ENCODE measurements around the gene TRIM59. TPM values are rescaled to one million over a fixed set of nuclear protein-coding genes. Genes with fewer than 3 reads are reported as not detected.

TRIM59 gene
- total and polyA plus RNA-seq, 2 donors (not counting 1 experiment from before 2014, with no cell fraction given), result 5.0 to 22.0 TPM

- Mint-ChIP-seq H3K27ac (no peak overlapping the region), H3K4me1 (no peaks in the 10 kb centered on the region), H3K9me3 (ENCODE audit: insufficient read depth) (no peaks in the 10 kb centered on the region), H3K27me3 (peaks cover 15% of the 10 kb centered on the region), H3K4me3 (no peak overlapping the region)
- ChIA-PET POLR2A (no interaction called here), CTCF (interaction anchor here (2.2 kb wide), 1 partner anchor 9 kb away, joined by 9 read pairs; the partner anchor contains the start of gene TRIM59)
- no peak for DNase-seq
- Histone ChIP-seq H3K4me1 (ENCODE audit: control insufficient read depth in 2 of 2, insufficient read depth in 2 of 2, low read length in 2 of 2) (no peaks in the 10 kb centered on the region), H3K9ac (ENCODE audit: low read length) (no peak overlapping the region), H3K36me3 (replicated peaks in 1 of 2; ENCODE audit: control extremely low read depth in 1 of 2, control insufficient read depth in 1 of 2, extremely low read depth in 1 of 2, insufficient read depth in 2 of 2, low read length in 1 of 2) (no peaks in the 10 kb centered on the region), H3K9me3 (ENCODE audit: control extremely low read depth in 1 of 3, control insufficient read depth in 2 of 3, insufficient read depth in 1 of 3, low read length in 2 of 3) (no peaks in the 10 kb centered on the region), H3K4me2 (replicated peaks; ENCODE audit: low read depth, low read length, poor library complexity, severe bottlenecking) (no peak overlapping the region), H3K79me2 (ENCODE audit: control insufficient read depth, insufficient read depth, low read length) (no peaks in the 10 kb centered on the region), H3K4me3 (ENCODE audit: control extremely low read depth in 1 of 5, extremely low read depth in 1 of 5, insufficient read depth in 1 of 5, low read depth in 2 of 5, low read length in 4 of 5) (no peak overlapping the region), H2AFZ (ENCODE audit: insufficient read depth, low read depth, low read length, poor library complexity, severe bottlenecking) (no peak overlapping the region), H4K20me1 (ENCODE audit: control insufficient read depth, insufficient read depth, low read length, poor library complexity, severe bottlenecking) (no peaks in the 10 kb centered on the region), H3K27ac (ENCODE audit: low read length in 2 of 2) (no peak overlapping the region), H3K27me3 (replicated peaks in 1 of 4; ENCODE audit: control extremely low read depth in 1 of 4, control insufficient read depth in 3 of 4, insufficient read depth in 4 of 4, low read length in 3 of 4) (peaks cover 0 to 3% (median 0%) of the 10 kb centered on the region in 4 experiments)
- WGBS (ENCODE audit: insufficient coverage), result 95% methylated on average over 7 of the region's 9 CpGs
- ATAC-seq (ENCODE audit: low read depth), result no peak
- intact Hi-C loops (cut with micrococcal nuclease), result no loop called here
- TF ChIP-seq EZH2 (IDR thresholded peaks at IDR 0.05; ENCODE audit: borderline replicate concordance, insufficient read depth, low read depth, low read length, poor library complexity, severe bottlenecking) (no peak), CTCF (IDR thresholded peaks at IDR 0.05) (no peak)
Observed at GRCh38 chr3:160459450-160459970, 9.9 kb upstream of the TRIM59 start.

DNA sequence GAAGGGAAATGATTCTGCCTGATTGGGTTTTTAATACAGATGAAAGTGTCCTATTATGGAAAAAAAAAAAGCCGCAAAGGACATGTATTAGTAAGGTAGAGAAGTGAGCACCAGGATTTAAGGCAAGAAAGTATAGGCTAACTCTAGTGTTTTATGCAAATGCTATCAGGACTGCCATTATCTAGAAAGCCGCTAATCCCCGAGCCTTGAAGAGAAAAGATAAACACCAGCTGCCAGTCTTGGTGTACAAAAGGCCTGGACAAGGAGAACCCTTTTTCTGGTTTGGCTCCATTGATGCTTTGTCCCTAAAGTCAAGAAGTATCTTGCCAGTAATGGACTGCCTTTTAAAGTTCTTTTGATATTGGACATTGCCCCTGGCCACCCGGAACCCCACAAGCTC is 8.6 kb upstream of the TRIM59 start:
- H3K4me3 Mint-ChIP-seq, result no peak overlapping the region
- H3K27ac ChIP-seq (ENCODE audit: low read length in 2 of 2), result no peak overlapping the region
- POLR2A ChIA-PET, result no interaction called here
- H3K9me3 Mint-ChIP-seq (ENCODE audit: insufficient read depth), result no peaks in the 10 kb centered on the region
- H3K27ac Mint-ChIP-seq, result no peak overlapping the region
- no peaks in the 10 kb centered on the region for H3K4me1 Mint-ChIP-seq
- H3K36me3 ChIP-seq (replicated peaks in 1 of 2; ENCODE audit: control extremely low read depth in 1 of 2, control insufficient read depth in 1 of 2, extremely low read depth in 1 of 2, insufficient read depth in 2 of 2, low read length in 1 of 2), result no peaks in the 10 kb centered on the region
- CTCF ChIA-PET, result no interaction called here
- H3K27me3 ChIP-seq (replicated peaks in 1 of 4; ENCODE audit: control extremely low read depth in 1 of 4, control insufficient read depth in 3 of 4, insufficient read depth in 4 of 4, low read length in 3 of 4), result peaks cover 0 to 3% (median 0%) of the 10 kb centered on the region in 4 experiments
- no peaks in the 10 kb centered on the region for H3K4me1 ChIP-seq (ENCODE audit: control insufficient read depth in 2 of 2, insufficient read depth in 2 of 2, low read length in 2 of 2)
- H3K27me3 Mint-ChIP-seq, result peaks cover 11% of the 10 kb centered on the region
- H3K4me2 ChIP-seq (replicated peaks; ENCODE audit: low read depth, low read length, poor library complexity, severe bottlenecking), result no peak overlapping the region
- H2AFZ ChIP-seq (ENCODE audit: insufficient read depth, low read depth, low read length, poor library complexity, severe bottlenecking), result no peak overlapping the region
- peaks cover 0 to 2% (median 0%) of the 10 kb centered on the region in 3 donors for H3K9me3 ChIP-seq (ENCODE audit: control extremely low read depth in 1 of 3, control insufficient read depth in 2 of 3, insufficient read depth in 1 of 3, low read length in 2 of 3)
- no peak overlapping the region for H3K4me3 ChIP-seq (ENCODE audit: control extremely low read depth in 1 of 5, extremely low read depth in 1 of 5, insufficient read depth in 1 of 5, low read depth in 2 of 5, low read length in 4 of 5)
- no peak overlapping the region for H3K9ac ChIP-seq (ENCODE audit: low read length)
- ATAC-seq (ENCODE audit: low read depth), result no peak
- intact Hi-C loops (cut with micrococcal nuclease), result no loop called here
- no peak for TF ChIP-seq EZH2 (IDR thresholded peaks at IDR 0.05; ENCODE audit: borderline replicate concordance, insufficient read depth, low read depth, low read length, poor library complexity, severe bottlenecking)
- no peak for TF ChIP-seq CTCF (IDR thresholded peaks at IDR 0.05)
- WGBS (ENCODE audit: insufficient coverage), result 96% methylated on average over 3 of the region's 4 CpGs
- H4K20me1 ChIP-seq (ENCODE audit: control insufficient read depth, insufficient read depth, low read length, poor library complexity, severe bottlenecking), result no peaks in the 10 kb centered on the region
- DNase-seq, result no peak
- no peaks in the 10 kb centered on the region for H3K79me2 ChIP-seq (ENCODE audit: control insufficient read depth, insufficient read depth, low read length)

All from B cell (primary cell).